Measurements from ENCODE around the gene TRIM25.

Gene TRIM25, protein sequence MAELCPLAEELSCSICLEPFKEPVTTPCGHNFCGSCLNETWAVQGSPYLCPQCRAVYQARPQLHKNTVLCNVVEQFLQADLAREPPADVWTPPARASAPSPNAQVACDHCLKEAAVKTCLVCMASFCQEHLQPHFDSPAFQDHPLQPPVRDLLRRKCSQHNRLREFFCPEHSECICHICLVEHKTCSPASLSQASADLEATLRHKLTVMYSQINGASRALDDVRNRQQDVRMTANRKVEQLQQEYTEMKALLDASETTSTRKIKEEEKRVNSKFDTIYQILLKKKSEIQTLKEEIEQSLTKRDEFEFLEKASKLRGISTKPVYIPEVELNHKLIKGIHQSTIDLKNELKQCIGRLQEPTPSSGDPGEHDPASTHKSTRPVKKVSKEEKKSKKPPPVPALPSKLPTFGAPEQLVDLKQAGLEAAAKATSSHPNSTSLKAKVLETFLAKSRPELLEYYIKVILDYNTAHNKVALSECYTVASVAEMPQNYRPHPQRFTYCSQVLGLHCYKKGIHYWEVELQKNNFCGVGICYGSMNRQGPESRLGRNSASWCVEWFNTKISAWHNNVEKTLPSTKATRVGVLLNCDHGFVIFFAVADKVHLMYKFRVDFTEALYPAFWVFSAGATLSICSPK

DNA sequence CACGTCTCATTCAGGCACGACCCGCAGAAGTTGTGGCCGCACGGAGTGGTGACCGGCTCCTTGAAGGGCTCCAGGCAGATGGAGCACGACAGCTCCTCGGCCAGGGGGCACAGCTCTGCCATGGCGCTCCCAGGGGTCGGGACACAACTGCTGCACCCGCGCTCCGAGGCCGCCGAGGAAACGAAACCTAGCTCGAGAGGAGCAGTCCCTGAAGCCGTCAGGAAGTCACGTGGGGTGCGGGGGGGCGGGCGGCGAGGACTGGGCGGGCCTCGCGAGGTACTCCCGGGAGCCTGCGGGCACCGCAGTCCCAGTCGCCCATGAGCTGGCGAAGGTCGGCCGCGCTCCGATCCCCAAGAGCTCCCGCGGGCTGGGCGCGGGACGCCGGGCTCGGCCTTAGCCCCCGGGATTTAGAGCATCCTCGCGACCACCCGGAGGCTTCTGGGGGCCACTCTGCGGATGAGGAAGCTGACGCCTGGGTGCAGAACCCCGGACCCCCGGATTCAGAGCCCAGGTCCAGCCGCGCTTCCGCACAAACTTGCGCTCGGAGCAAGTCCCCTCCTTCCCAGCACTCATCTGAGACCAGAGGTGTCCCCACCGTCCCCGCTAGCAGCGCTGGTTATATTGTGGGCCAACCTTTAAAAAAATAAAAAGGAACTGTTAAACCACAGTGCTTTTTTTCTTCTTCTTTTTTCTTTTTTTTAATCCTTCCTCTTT is at the start of gene TRIM25:
TSS of gene TRIM25 (minus strand) at position 183 of the 714 bp plus-strand sequence. CDS start at position 122, 61 bp downstream.
- TF ChIP-seq, protein P1, sequence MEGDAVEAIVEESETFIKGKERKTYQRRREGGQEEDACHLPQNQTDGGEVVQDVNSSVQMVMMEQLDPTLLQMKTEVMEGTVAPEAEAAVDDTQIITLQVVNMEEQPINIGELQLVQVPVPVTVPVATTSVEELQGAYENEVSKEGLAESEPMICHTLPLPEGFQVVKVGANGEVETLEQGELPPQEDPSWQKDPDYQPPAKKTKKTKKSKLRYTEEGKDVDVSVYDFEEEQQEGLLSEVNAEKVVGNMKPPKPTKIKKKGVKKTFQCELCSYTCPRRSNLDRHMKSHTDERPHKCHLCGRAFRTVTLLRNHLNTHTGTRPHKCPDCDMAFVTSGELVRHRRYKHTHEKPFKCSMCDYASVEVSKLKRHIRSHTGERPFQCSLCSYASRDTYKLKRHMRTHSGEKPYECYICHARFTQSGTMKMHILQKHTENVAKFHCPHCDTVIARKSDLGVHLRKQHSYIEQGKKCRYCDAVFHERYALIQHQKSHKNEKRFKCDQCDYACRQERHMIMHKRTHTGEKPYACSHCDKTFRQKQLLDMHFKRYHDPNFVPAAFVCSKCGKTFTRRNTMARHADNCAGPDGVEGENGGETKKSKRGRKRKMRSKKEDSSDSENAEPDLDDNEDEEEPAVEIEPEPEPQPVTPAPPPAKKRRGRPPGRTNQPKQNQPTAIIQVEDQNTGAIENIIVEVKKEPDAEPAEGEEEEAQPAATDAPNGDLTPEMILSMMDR (IDR thresholded peaks at IDR 0.05; ENCODE audit: low read depth, low read length) = no peak
- in situ Hi-C loops (cut with HindIII; ENCODE audit: low sequenced_read_pairs) = no loop called here
- peak; percentile 93 for DNase-seq (ENCODE audit: low read depth, low spot score)
- peak within 1 kb of the TSS; percentile 80 for H3K4me3 ChIP-seq (ENCODE audit: low read depth, low read length)

DNA sequence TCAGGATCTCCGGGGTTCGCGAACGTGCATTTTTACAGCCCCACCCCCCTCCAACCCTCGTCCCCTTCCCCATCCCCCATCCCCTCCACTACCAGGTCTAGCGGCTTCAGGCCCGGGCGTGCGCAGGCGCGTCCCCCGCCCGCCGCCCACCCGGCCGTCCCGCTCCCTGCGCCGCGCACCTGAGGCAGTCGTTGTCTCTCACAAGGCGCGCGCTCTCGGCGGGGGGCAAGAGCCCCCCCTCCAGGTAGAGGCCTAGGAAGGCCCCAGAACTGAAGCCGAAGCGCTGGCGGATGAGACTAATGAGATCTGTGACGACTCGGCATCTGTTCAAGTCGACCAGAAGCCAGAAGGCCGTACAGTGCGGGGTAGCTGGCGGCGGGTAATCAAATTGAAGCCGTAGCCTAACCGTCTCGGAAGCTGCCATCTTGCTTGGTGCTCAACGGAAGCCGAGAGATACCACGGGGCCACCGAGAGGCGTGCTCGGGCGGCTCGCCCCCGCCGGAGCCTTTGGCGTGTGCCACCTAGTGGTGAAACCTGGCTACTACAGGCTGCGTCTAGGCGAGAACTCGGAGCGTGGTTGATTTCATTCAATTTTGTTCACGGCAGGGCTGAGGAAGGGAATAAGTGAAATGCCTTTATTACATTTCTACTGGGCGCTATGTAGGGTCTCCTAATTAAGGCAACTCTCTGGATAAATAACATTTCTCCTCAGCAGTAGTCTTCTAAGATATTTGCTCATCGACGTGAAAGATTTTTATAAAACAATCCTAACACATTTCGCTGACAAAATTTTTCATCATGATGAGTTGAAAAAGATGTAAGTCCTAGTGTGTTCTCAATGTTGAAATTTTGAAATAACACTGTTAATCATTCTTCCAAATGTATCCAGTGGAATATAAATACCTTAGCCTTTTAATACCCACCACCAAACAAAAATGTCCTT is 47.0 kb upstream of the TRIM25 start, which contains the start of gene COIL:
TSS of gene COIL (minus strand) at position 455 of the 943 bp plus-strand sequence. CDS start at position 424, 31 bp downstream.
- in situ Hi-C loops (cut with HindIII; ENCODE audit: low sequenced_read_pairs) = no loop called here
- peak within 1 kb of the TSS; percentile 91 for H3K4me3 ChIP-seq (ENCODE audit: low read depth, low read length)
- peak; percentile 90 for DNase-seq (ENCODE audit: low read depth, low spot score)
- TF ChIP-seq, protein P1 (IDR thresholded peaks at IDR 0.05; ENCODE audit: low read depth, low read length) = peak; percentile 100

DNA sequence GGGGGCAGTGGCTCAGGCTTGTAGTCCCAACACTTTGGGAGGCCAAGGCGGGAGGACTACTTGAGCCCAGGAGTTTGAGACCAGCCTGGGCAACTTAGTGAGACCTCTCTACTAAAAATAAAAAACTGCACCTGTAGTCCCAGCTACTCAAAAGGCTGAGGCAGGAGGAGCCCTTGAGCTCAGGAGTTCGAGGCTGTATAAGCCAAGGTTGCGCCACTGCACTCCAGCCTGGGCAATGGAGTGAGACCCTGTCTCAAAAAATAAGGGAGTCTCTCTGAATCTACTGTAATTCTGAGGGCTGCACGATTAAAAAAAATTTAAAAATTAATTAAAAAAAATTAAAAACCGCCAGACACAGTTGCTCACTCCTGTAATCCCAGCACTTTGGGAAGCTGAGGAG is 43.1 kb upstream of the TRIM25 start:
- in situ Hi-C loops (cut with HindIII; ENCODE audit: low sequenced_read_pairs) = no loop called here

DNA sequence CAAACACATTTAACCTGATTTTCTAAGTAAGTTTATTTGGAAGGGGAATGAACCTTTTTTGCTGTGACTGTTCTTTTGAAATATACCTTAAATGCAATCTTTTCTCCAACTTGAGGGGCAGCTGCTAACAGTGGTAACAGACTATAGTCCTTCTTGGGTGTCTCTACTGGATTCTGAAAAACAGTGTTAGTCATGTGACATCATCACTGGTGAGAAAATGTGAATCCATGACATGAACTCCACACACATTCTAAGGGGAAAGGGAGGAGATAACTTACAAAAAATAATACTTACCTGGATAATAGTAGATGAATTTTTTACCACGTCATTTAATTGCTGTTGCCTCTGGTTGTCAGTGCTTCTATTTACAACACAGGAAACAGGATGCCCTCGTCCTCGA is 35.7 kb upstream of the TRIM25 start:
- no peak for DNase-seq (ENCODE audit: low read depth, low spot score)
- TF ChIP-seq, protein P1 (IDR thresholded peaks at IDR 0.05; ENCODE audit: low read depth, low read length) = no peak
- no peak overlapping the region for H3K4me3 ChIP-seq (ENCODE audit: low read depth, low read length)
- in situ Hi-C loops (cut with HindIII; ENCODE audit: low sequenced_read_pairs) = no loop called here

More for the DNA sequence above, 43.1 kb upstream of the TRIM25 start:
- no peak overlapping the region for H3K4me3 ChIP-seq (ENCODE audit: low read depth, low read length)
- TF ChIP-seq, protein P1 (IDR thresholded peaks at IDR 0.05; ENCODE audit: low read depth, low read length) = no peak
- DNase-seq (ENCODE audit: low read depth, low spot score) = no peak

DNA sequence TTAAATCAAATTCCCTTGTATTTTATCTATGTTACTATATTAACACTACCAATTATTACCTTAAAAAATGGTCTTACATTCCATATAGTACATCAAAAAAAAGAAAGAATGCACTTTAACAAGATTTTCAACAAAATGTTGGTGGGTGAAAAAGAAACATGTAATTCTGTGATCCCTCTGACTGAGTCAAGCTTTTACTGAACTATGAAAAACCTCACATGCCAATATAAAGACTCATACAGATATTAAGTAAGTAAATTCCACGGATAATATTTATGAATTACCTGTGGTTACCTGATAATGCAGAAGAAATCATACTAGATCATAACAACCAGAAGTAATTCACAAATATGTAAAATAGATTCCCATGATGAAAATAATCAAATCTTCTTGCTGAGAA is 34.6 kb upstream of the TRIM25 start:
- no peak for DNase-seq (ENCODE audit: low read depth, low spot score)
- no peak overlapping the region for H3K4me3 ChIP-seq (ENCODE audit: low read depth, low read length)
- TF ChIP-seq, protein P1 (IDR thresholded peaks at IDR 0.05; ENCODE audit: low read depth, low read length) = no peak
- in situ Hi-C loops (cut with HindIII; ENCODE audit: low sequenced_read_pairs) = no loop called here
